ENCODE data around the gene BNIP2.

DNA sequence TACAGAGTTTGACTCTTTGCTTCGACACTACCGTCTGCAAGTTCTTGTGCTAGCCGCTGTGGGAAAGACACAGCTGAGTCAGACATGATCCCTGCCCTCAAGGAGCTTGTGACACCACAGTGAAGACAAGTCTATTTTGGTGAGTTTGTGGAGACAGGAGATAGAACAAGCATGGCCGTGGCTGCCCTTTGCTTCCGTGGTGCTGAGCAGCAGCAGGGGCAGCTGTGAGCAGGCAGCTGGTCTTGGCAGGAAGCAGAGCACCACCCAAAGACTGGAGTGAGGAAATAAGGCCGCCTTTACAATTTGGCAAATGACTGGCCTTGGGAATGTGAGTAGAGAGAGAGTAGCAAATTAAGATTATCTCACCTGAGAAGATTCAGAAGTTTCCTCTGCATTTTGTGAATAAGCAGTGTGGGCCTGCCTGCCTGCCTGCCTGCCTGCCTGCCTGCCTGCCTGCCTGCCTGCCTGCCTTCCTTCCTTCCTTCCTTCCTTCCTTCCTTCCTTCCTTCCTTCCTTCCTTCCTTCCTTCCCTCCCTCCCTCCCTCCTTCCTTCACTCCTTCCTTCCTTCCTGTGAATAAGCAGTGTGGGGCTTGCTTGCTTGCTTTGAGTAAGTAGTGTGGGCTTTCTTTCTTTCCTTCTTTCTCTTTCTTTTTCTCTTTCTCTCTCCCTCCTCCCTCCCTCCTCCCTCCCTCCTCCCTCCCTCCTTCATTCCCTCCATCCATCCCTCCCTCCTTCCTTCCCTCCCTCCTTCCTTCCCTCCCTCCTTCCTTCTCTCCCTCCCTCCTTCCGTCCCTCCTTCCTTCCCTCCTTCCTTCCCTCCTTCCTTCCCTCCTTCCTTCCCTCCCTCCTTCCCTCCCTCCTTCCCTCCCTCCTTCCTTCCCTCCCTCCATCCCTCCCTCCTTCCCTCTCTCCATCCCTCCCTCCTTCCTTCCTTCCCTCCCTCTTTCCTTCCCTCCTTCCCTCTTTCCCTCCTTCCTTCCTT is 79.1 kb downstream of the BNIP2 start:
- TF ChIP-seq, protein P1, sequence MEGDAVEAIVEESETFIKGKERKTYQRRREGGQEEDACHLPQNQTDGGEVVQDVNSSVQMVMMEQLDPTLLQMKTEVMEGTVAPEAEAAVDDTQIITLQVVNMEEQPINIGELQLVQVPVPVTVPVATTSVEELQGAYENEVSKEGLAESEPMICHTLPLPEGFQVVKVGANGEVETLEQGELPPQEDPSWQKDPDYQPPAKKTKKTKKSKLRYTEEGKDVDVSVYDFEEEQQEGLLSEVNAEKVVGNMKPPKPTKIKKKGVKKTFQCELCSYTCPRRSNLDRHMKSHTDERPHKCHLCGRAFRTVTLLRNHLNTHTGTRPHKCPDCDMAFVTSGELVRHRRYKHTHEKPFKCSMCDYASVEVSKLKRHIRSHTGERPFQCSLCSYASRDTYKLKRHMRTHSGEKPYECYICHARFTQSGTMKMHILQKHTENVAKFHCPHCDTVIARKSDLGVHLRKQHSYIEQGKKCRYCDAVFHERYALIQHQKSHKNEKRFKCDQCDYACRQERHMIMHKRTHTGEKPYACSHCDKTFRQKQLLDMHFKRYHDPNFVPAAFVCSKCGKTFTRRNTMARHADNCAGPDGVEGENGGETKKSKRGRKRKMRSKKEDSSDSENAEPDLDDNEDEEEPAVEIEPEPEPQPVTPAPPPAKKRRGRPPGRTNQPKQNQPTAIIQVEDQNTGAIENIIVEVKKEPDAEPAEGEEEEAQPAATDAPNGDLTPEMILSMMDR (IDR thresholded peaks at IDR 0.05): no peak
- TF ChIP-seq POLR2A (IDR thresholded peaks at IDR 0.05): no peak
- TF ChIP-seq POLR2AphosphoS5 (IDR thresholded peaks at IDR 0.05): no peak

Data from prostate gland (tissue), 2 donors.